Measurements from ENCODE around the gene MALT1. TPM values are rescaled to one million over a fixed set of nuclear protein-coding genes. Genes with fewer than 3 reads are reported as not detected.

MALT1 gene
- total RNA-seq, 1 donor from 2014 or later, result 25.8 TPM

- intact Hi-C loops (cut with DNase I), result no loop called here
- ATAC-seq (peak; percentile 30), DNase-seq (no peak)
- H3K27me3 ChIP-seq, result no peaks in the 10 kb centered on the region
- no peak overlapping the region for H3K4me3 ChIP-seq
- H3K4me1 ChIP-seq, result peaks cover 17% of the 10 kb centered on the region
- no peak for TF ChIP-seq CTCF (IDR thresholded peaks at IDR 0.05)
- no peaks in the 10 kb centered on the region for H3K9me3 ChIP-seq
- no peaks in the 10 kb centered on the region for H3K36me3 ChIP-seq
- peak overlapping the region; percentile 45 for H3K27ac ChIP-seq
Observed at GRCh38 chr18:58788971-58789875, 118.0 kb downstream of the MALT1 start.

GRCh38 chr18:58789876-58790240 is 118.6 kb downstream of the MALT1 start:
- peak overlapping the region; percentile 45 for H3K27ac ChIP-seq
- intact Hi-C loops (cut with DNase I), result no loop called here
- ATAC-seq, result no peak

GRCh38 chr18:58792086-58792485 is 120.8 kb downstream of the MALT1 start:
- Histone ChIP-seq H3K36me3 (no peaks in the 10 kb centered on the region), H3K4me1 (peaks cover 9% of the 10 kb centered on the region), H3K9me3 (no peaks in the 10 kb centered on the region), H3K27ac (no peak overlapping the region), H3K4me3 (no peak overlapping the region), H3K27me3 (no peaks in the 10 kb centered on the region)
- DNase-seq, result no peak
- intact Hi-C loops (cut with DNase I), result no loop called here
- TF ChIP-seq CTCF (IDR thresholded peaks at IDR 0.05), result no peak
- ATAC-seq, result peak; percentile 26

More at GRCh38 chr18:58789876-58790240, 118.6 kb downstream of the MALT1 start:
- no peaks in the 10 kb centered on the region for H3K27me3 ChIP-seq
- TF ChIP-seq CTCF (IDR thresholded peaks at IDR 0.05), result no peak
- peaks cover 16% of the 10 kb centered on the region for H3K4me1 ChIP-seq
- no peak overlapping the region for H3K4me3 ChIP-seq
- no peaks in the 10 kb centered on the region for H3K9me3 ChIP-seq
- no peak for DNase-seq
- H3K36me3 ChIP-seq, result no peaks in the 10 kb centered on the region

- ATAC-seq (peak; percentile 40), DNase-seq (no peak)
- Histone ChIP-seq H3K9me3 (no peaks in the 10 kb centered on the region), H3K36me3 (no peaks in the 10 kb centered on the region), H3K27ac (no peak overlapping the region), H3K4me3 (no peak overlapping the region), H3K4me1 (peaks cover 9% of the 10 kb centered on the region), H3K27me3 (no peaks in the 10 kb centered on the region)
- no peak for TF ChIP-seq CTCF (IDR thresholded peaks at IDR 0.05)
- intact Hi-C loops (cut with DNase I), result no loop called here
Observed at GRCh38 chr18:58793361-58793760, 122.1 kb downstream of the MALT1 start.

GRCh38 chr18:58796220-58796619 is 125.0 kb downstream of the MALT1 start:
- no peaks in the 10 kb centered on the region for H3K27me3 ChIP-seq
- no peak overlapping the region for H3K27ac ChIP-seq
- H3K9me3 ChIP-seq, result no peaks in the 10 kb centered on the region
- DNase-seq (no peak), ATAC-seq (no peak)
- H3K4me3 ChIP-seq, result no peak overlapping the region
- intact Hi-C loops (cut with DNase I), result no loop called here
- no peaks in the 10 kb centered on the region for H3K36me3 ChIP-seq
- no peak for TF ChIP-seq CTCF (IDR thresholded peaks at IDR 0.05)
- H3K4me1 ChIP-seq, result no peaks in the 10 kb centered on the region
